ENCODE measurements around the gene HLA-DPB1. TPM values are rescaled to one million over a fixed set of nuclear protein-coding genes. Genes with fewer than 3 reads are reported as not detected.

Gene HLA-DPB1
- total and polyA plus RNA-seq, 7 experiments from 2014 or later: 13.7 to 308 (median 43.3) TPM

GRCh38 chr6:33036535-33036934 is 39.3 kb upstream of the HLA-DPB1 start:
- Mint-ChIP-seq H3K9me3 (peaks cover 0 to 24% (median 15%) of the 10 kb centered on the region in 11 donors), H3K4me1 (no peaks in the 10 kb centered on the region), H3K27ac (no peak overlapping the region), H3K36me3 (peaks cover 0 to 8% (median 7%) of the 10 kb centered on the region in 5 donors), H3K27me3 (peaks cover 10 to 82% (median 21%) of the 10 kb centered on the region in 5 donors), H3K4me3 (no peak overlapping the region)
- H3K9me3 ChIP-seq (ENCODE audit: control insufficient read depth in 2 of 3, low read length in 3 of 3): peaks cover 0 to 4% (median 0%) of the 10 kb centered on the region in 3 experiments
- H3K4me3 ChIP-seq (ENCODE audit: low read length): no peak overlapping the region
- H3K36me3 ChIP-seq (ENCODE audit: control insufficient read depth in 2 of 3, insufficient read depth in 3 of 3, low read length in 3 of 3): no peaks in the 10 kb centered on the region
- ChIA-PET CTCF (no interaction called here), POLR2A (interaction anchor here (0.7 to 0.9 kb wide), 2 partner anchors 52 to 526 kb away, joined by 3 read pairs; no protein-coding TSS in a partner anchor)
- H3K27ac ChIP-seq (ENCODE audit: low read depth, low read length): no peak overlapping the region
- intact Hi-C loops (cut with micrococcal nuclease): no loop called here
- DNase-seq (no peak), ATAC-seq (no peak)
- H3K27me3 ChIP-seq (ENCODE audit: control insufficient read depth in 2 of 2, insufficient read depth in 2 of 2, low read length in 2 of 2): no peaks in the 10 kb centered on the region
- no peaks in the 10 kb centered on the region for H3K4me1 ChIP-seq (ENCODE audit: control insufficient read depth in 2 of 2, insufficient read depth in 2 of 2, low read length in 2 of 2)

GRCh38 chr6:33040157-33040556 is 35.6 kb upstream of the HLA-DPB1 start:
- no peak overlapping the region for H3K27ac Mint-ChIP-seq
- Histone ChIP-seq H3K36me3 (ENCODE audit: control insufficient read depth in 2 of 3, insufficient read depth in 3 of 3, low read length in 3 of 3) (no peaks in the 10 kb centered on the region), H3K9me3 (ENCODE audit: control insufficient read depth in 2 of 3, low read length in 3 of 3) (peaks cover 0 to 4% (median 0%) of the 10 kb centered on the region in 3 experiments), H3K27ac (ENCODE audit: low read depth, low read length) (no peak overlapping the region), H3K4me1 (ENCODE audit: control insufficient read depth in 2 of 2, insufficient read depth in 2 of 2, low read length in 2 of 2) (no peaks in the 10 kb centered on the region), H3K4me3 (ENCODE audit: low read length) (no peak overlapping the region), H3K27me3 (ENCODE audit: control insufficient read depth in 2 of 2, insufficient read depth in 2 of 2, low read length in 2 of 2) (no peaks in the 10 kb centered on the region)
- peaks cover 5 to 74% (median 15%) of the 10 kb centered on the region in 5 donors for H3K27me3 Mint-ChIP-seq
- H3K4me1 Mint-ChIP-seq: no peaks in the 10 kb centered on the region
- DNase-seq (no peak), ATAC-seq (no peak)
- POLR2A ChIA-PET: no interaction called here
- no peak overlapping the region for H3K4me3 Mint-ChIP-seq
- H3K36me3 Mint-ChIP-seq: peaks cover 0 to 5% (median 5%) of the 10 kb centered on the region in 5 donors
- CTCF ChIA-PET: interaction anchor here (0.7 kb wide), 1 partner anchor 20 kb away, joined by 3 read pairs; no protein-coding TSS in a partner anchor
- peaks cover 0 to 18% (median 11%) of the 10 kb centered on the region in 11 donors for H3K9me3 Mint-ChIP-seq
- intact Hi-C loops (cut with micrococcal nuclease): no loop called here

GRCh38 chr6:33049323-33050013 is 26.3 kb upstream of the HLA-DPB1 start:
- Mint-ChIP-seq H3K27ac (no peak overlapping the region), H3K36me3 (no peaks in the 10 kb centered on the region), H3K9me3 (peaks cover 0 to 5% (median 0%) of the 10 kb centered on the region in 11 donors), H3K4me3 (no peak overlapping the region), H3K27me3 (peaks cover 19 to 70% (median 33%) of the 10 kb centered on the region in 5 donors), H3K4me1 (no peaks in the 10 kb centered on the region)
- CTCF ChIA-PET: no interaction called here
- Histone ChIP-seq H3K27me3 (ENCODE audit: control insufficient read depth in 2 of 2, insufficient read depth in 2 of 2, low read length in 2 of 2) (no peaks in the 10 kb centered on the region), H3K27ac (ENCODE audit: low read depth, low read length) (no peak overlapping the region), H3K36me3 (ENCODE audit: control insufficient read depth in 2 of 3, insufficient read depth in 3 of 3, low read length in 3 of 3) (no peaks in the 10 kb centered on the region), H3K4me3 (ENCODE audit: low read length) (no peak overlapping the region), H3K4me1 (ENCODE audit: control insufficient read depth in 2 of 2, insufficient read depth in 2 of 2, low read length in 2 of 2) (no peaks in the 10 kb centered on the region), H3K9me3 (ENCODE audit: control insufficient read depth in 2 of 3, low read length in 3 of 3) (no peaks in the 10 kb centered on the region)
- no peak for ATAC-seq
- POLR2A ChIA-PET: no interaction called here
- intact Hi-C loops (cut with micrococcal nuclease): no loop called here
- no peak for DNase-seq

- H3K4me1 ChIP-seq (ENCODE audit: control insufficient read depth in 2 of 2, insufficient read depth in 2 of 2, low read length in 2 of 2): no peaks in the 10 kb centered on the region
- peaks cover 0 to 2% (median 0%) of the 10 kb centered on the region in 11 donors for H3K9me3 Mint-ChIP-seq
- no peak for ATAC-seq
- CTCF ChIA-PET: no interaction called here
- H3K36me3 Mint-ChIP-seq: no peaks in the 10 kb centered on the region
- no peak overlapping the region for H3K27ac ChIP-seq (ENCODE audit: low read depth, low read length)
- no peak overlapping the region for H3K4me3 ChIP-seq (ENCODE audit: low read length)
- intact Hi-C loops (cut with micrococcal nuclease): no loop called here
- H3K27me3 Mint-ChIP-seq: peaks cover 19 to 67% (median 33%) of the 10 kb centered on the region in 5 donors
- H3K4me3 Mint-ChIP-seq: no peak overlapping the region
- DNase-seq: no peak
- no peaks in the 10 kb centered on the region for H3K27me3 ChIP-seq (ENCODE audit: control insufficient read depth in 2 of 2, insufficient read depth in 2 of 2, low read length in 2 of 2)
- H3K4me1 Mint-ChIP-seq: no peaks in the 10 kb centered on the region
- POLR2A ChIA-PET: no interaction called here
- H3K27ac Mint-ChIP-seq: no peak overlapping the region
- no peaks in the 10 kb centered on the region for H3K9me3 ChIP-seq (ENCODE audit: control insufficient read depth in 2 of 3, low read length in 3 of 3)
- H3K36me3 ChIP-seq (ENCODE audit: control insufficient read depth in 2 of 3, insufficient read depth in 3 of 3, low read length in 3 of 3): no peaks in the 10 kb centered on the region
Observed at GRCh38 chr6:33050014-33050810, 25.6 kb upstream of the HLA-DPB1 start.

- peaks cover 0 to 7% (median 0%) of the 10 kb centered on the region in 7 donors for H3K4me1 Mint-ChIP-seq
- H3K27me3 ChIP-seq (ENCODE audit: control insufficient read depth in 2 of 2, insufficient read depth in 2 of 2, low read length in 2 of 2): no peaks in the 10 kb centered on the region
- no peaks in the 10 kb centered on the region for H3K4me1 ChIP-seq (ENCODE audit: control insufficient read depth in 2 of 2, insufficient read depth in 2 of 2, low read length in 2 of 2)
- H3K27ac Mint-ChIP-seq: no peak overlapping the region
- H3K9me3 ChIP-seq (ENCODE audit: control insufficient read depth in 2 of 3, low read length in 3 of 3): no peaks in the 10 kb centered on the region
- H3K27ac ChIP-seq (ENCODE audit: low read depth, low read length): no peak overlapping the region
- ATAC-seq: no peak
- peaks cover 0 to 2% (median 0%) of the 10 kb centered on the region in 11 donors for H3K9me3 Mint-ChIP-seq
- H3K36me3 ChIP-seq (ENCODE audit: control insufficient read depth in 2 of 3, insufficient read depth in 3 of 3, low read length in 3 of 3): no peaks in the 10 kb centered on the region
- H3K36me3 Mint-ChIP-seq: no peaks in the 10 kb centered on the region
- no peak for DNase-seq
- peaks cover 14 to 55% (median 19%) of the 10 kb centered on the region in 5 donors for H3K27me3 Mint-ChIP-seq
- intact Hi-C loops (cut with micrococcal nuclease): no loop called here
- ChIA-PET POLR2A (no interaction called here), CTCF (no interaction called here)
- H3K4me3 ChIP-seq (ENCODE audit: low read length): no peak overlapping the region
- no peak overlapping the region for H3K4me3 Mint-ChIP-seq
Observed at GRCh38 chr6:33052627-33053026, 23.2 kb upstream of the HLA-DPB1 start.

GRCh38 chr6:33053230-33053629 is 22.6 kb upstream of the HLA-DPB1 start:
- H3K4me3 ChIP-seq (ENCODE audit: low read length): no peak overlapping the region
- no peaks in the 10 kb centered on the region for H3K36me3 Mint-ChIP-seq
- intact Hi-C loops (cut with micrococcal nuclease): no loop called here
- DNase-seq (no peak), ATAC-seq (no peak)
- H3K27me3 Mint-ChIP-seq: peaks cover 8 to 49% (median 13%) of the 10 kb centered on the region in 5 donors
- H3K27ac ChIP-seq (ENCODE audit: low read depth, low read length): no peak overlapping the region
- no peak overlapping the region for H3K4me3 Mint-ChIP-seq
- H3K4me1 Mint-ChIP-seq: peaks cover 0 to 9% (median 0%) of the 10 kb centered on the region in 7 donors
- H3K36me3 ChIP-seq (ENCODE audit: control insufficient read depth in 2 of 3, insufficient read depth in 3 of 3, low read length in 3 of 3): no peaks in the 10 kb centered on the region
- H3K9me3 Mint-ChIP-seq: peaks cover 0 to 2% (median 0%) of the 10 kb centered on the region in 11 donors
- ChIA-PET CTCF (no interaction called here), POLR2A (no interaction called here)
- H3K27ac Mint-ChIP-seq: no peak overlapping the region
- no peaks in the 10 kb centered on the region for H3K27me3 ChIP-seq (ENCODE audit: control insufficient read depth in 2 of 2, insufficient read depth in 2 of 2, low read length in 2 of 2)
- no peaks in the 10 kb centered on the region for H3K4me1 ChIP-seq (ENCODE audit: control insufficient read depth in 2 of 2, insufficient read depth in 2 of 2, low read length in 2 of 2)
- no peaks in the 10 kb centered on the region for H3K9me3 ChIP-seq (ENCODE audit: control insufficient read depth in 2 of 3, low read length in 3 of 3)

Measured in naive thymus-derived CD4-positive, alpha-beta T cell (primary cell).